NCI-H2227 (cell line): ENCODE measurements around the gene MYRIP.

Experiments used
- DNase-seq: peaks from one replicate; lab custom pipeline; 2025; ENCODE audit not compliant: unreplicated experiment; lab: John Stamatoyannopoulos, UW

MYRIP gene

GRCh38 chr3:39961230-39961629 lies 151.8 kb downstream of the MYRIP start:
- DNase-seq, result no peak

DNA sequence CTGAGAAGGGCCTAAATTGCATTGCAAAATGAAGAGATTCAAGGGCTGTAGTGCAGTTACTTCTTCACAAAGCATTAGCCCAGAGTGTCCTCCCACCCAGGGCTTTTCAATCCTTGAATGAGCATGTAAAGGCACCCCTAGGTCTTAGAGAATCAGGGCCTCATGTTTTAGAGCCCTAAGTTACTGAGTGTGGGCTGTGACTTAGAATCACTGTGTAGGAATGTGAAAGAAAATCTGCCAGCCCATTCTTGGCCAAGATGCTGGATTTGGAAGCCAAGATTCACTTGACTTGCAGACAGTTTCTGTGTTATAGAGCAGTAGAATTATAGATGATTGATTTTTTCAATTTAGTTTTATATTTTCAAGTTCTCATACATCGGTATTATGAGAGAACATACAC lies 153.2 kb downstream of the MYRIP start:
- DNase-seq, result no peak

DNA sequence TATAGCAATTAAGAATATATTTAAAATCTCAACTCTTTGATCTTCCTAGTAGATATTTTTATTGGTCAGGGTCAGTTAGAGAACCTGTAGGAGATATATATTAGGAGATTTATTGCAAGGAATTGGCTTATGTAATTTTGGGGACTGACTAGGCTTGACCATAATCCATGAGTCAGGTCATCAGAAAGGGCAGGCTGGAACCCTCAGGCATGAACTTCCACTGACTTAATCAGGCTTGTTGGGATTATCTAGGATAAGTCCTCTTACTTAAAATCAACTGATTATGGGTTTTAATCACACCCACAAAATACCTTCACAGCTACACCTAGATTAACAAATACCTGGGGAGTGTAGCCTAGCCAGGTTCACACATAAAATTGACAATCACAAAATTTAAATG lies 156.1 kb downstream of the MYRIP start:
- DNase-seq, result no peak

DNA sequence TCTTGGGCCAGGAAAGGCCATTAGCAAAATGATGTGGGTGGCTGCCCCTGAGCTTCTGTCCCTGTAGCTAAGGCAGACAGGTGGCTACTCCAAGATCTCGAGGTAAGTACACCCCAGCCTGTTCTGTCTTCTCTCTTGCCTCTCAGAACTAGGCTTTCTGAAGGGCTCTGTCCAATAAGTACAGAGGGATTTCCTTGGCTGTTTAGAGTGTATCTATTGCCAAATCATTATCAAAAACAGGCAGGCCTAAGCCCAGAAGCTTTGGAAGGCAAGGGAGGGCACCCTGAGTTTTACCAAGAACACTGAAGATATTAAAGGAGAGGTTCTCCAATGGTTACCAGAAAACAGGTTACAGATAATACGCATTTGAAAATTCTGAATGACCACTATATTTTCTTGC lies 156.6 kb downstream of the MYRIP start:
- DNase-seq, result no peak

DNA sequence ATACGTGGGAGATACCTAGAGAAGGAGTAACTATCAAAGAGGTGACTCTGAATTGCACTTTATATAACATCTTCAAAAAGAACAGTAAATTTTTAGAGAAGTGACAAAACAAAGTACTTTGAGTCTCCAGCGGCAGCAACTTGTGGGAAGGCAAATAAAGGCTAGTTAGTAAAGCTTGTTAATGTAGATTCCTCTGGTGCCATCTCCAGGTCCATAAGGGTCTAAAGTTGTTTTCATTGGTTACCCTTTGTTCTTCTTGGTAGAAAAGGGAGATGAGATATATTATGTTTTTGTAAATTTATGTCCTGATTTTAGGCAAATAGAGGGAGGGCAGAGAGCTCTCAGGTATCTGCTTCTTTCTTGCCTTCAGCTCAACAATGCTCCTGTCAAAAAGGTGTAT lies 161.6 kb downstream of the MYRIP start:
- no peak for DNase-seq

DNA sequence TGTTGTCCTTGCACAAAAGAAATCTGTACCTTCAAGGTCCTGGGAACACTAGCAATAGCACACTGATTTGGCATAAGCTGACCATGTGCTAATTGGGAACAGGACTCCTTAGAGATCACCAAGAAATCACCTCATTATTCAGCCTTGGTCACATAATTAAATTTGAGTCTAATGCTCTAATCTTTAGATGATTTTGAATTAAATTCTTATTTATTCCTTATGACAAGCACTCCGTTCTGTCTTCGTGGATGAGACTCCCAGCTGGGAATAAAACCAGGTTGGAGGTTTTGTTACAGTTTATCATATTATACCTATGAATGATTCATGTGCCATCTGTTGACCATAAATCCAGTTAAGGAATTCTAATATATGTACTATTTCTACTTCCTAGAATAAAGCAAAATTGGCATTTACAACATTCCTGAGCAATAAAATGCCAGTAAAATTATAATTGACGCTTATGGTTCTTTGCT lies 162.2 kb downstream of the MYRIP start:
- no peak for DNase-seq

GRCh38 chr3:39972508-39972907 lies 163.1 kb downstream of the MYRIP start:
- DNase-seq, result no peak

DNA sequence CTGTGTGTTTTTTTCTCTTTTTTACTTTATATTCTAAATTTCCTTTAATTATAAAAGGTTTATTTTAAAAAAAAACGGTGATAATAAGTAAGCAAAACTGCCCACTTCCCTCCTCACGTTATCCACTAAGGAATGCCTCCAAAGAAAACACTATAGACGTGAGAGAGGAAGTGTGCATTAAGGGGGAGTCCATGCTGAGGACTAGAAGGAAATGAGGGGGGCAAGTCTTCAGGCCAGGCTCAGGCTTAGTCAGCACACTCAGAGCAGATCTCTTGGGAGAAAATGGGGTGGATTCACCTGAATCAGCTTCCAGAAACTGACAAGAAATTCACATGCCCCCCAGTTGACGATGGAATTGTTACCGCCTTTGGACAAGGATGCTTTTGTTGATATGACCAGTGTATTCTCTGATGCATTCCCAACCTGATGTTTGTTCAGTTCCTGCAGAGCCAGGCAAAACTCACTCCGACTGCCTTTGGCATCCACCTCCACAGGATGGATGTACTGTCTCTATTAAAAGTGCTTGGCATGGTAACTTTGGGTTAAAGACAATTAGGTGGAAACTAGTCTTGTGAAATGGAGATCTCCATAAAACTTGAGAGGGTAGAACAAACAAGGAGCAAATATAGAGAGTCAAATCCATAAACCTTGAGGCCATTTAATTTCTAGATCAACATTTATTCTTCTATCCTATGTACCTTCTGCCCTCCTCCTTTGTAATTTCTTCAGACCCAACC lies 167.8 kb downstream of the MYRIP start:
- no peak for DNase-seq

DNA sequence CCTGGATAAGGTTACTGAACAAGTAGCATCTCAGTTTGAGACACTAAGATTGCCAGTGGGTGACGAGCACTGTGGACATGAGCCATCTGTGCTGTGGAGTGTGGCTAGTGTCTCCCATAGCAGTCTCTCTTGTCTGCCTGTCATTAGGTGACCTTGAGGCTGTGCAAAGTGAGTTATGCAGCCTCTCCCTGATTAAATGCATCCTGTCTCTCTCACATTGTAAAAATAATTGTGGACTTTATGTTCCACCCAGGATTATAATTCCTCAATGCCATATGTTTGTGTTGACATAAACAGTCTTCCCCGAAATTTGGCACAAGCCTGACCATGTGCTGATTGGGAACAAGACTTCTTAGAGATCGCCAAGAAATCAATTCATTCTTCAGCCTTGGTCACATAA lies 168.9 kb downstream of the MYRIP start:
- no peak for DNase-seq

DNA sequence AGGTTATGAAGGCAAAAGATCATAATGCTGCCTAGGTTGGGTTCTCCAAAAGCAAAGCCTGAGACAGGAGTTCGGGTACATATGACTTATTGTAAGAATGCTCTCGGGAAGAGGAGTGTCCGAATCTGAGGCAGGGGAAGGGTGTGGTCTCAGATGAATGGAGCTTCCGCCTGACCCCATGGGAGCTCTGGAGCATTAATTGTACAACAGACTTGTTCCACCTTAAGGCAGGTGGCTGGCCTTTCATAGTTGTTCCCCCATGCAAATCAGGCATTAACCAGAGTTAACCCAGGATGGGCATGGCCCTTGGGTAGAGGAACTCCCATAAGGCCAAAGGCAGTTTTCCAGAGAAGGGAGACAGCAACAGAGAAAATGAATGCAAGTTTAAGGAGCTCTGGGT lies 170.6 kb downstream of the MYRIP start:
- no peak for DNase-seq

DNA sequence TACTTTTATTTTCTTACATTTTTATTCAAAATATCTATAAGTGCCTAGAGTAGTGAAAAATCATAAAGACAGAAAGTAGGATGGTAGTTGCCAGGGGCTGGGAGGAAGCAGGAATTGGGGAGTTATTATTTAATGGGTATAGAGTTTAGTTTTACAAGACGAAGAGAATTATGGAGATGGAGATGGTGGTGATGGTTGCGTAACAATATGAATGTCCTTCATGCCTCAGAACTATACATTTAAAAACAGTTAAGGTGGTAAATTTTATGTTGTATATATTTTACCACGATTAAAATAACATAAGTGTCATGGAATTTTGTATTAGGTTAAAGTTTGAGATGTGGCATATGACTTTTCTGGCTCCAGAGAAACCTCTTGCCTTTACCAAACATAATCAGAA lies 171.4 kb downstream of the MYRIP start:
- no peak for DNase-seq

- no peak for DNase-seq
These were observed 172.3 kb downstream of the MYRIP start for GRCh38 chr3:39981547-39982184.

DNA sequence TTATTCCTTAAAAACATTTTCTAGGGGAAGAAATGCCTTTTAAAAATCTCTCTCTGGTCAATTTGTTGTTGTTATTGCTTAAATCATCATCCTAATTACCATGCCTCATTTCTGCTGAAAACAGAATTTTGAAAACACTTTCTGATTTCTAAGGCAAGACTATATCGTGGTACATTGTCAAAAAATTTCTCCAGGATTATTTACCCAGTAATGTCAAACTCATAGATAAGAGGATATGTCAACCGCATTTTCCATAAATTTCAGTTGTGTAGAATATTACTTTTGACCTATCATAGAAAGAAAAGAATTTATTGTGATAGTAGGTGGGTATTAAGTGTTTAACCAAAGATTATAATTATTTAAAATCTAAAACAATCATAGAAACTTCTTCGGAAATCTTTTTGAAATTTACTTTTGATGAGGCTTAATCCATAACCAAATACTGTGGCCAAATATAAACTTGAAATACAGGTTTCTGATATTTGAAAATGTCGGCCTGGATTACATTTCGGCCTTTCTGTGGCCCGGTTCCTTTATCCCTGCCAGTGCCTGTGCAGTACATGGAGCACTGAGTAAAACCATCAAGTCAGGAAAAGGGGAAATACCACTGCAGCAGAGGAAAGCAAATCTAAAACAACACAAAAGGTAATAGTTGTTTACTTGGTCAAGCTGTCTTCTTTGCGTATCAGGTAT lies 173.4 kb downstream of the MYRIP start:
- DNase-seq, result no peak

DNA sequence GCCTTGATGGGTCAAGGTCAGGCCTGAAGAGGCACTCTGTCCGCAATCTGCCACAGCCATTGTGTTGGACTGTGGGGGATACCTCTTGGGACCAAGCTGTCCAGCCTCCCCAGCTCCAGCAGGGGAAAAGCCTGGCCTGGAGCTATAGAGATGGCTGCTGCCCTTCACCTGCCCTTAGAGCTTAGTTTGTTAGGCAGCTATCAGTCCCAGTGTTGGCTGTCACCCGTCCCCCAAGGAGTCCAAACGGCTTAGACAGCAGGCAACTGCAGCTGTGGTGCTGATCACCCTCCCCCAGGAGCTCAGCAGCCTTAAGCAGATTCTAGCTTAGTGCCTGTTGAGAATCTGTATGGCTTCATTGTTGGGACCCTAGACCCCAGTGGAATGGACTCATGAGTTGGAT lies 180.3 kb downstream of the MYRIP start:
- no peak for DNase-seq

- no peak for DNase-seq
These were observed 181.1 kb downstream of the MYRIP start for GRCh38 chr3:39990532-39990931.

GRCh38 chr3:40008796-40009195 lies 199.4 kb downstream of the MYRIP start:
- no peak for DNase-seq

DNA sequence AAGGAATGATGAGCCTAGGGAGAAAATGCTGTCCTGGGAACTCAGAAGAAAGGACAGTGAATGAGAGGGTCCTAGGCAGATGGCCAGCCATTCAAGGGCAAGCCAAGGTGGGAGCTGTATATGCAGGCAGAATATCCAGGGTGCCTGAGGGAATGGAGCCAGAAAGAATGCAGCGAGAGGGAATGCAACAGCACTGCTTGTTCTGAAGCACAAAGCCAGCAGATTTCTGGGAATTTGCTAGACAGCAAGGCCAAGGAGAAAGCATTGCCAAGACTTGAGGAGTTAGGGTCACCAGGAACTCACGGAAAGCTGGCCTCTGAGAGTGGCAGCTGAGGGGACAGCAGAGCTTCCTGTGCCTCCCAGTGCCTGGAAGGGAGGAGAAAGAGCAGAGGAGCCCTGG lies 200.6 kb downstream of the MYRIP start:
- DNase-seq, result no peak

- no peak for DNase-seq
These were observed 203.0 kb downstream of the MYRIP start for GRCh38 chr3:40012381-40012780.

DNA sequence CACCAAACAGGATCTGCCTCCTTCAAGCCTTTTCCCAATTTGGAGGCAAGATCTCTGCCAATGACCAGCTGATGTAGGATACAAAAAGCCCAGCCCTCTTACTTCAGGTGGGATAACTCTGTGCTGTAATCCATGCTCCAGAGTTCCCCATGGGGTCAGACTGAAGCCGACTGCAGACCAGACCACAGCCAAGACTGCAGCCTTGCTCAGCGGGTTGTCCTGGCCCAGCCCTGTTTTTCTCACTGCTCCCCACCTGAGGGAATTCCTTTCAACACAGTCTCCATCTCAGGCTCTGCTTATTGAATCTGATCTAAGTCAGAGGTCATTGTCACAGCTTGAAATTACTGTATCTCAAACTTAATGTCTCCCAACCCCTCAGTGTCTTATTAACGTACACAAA lies 207.0 kb downstream of the MYRIP start:
- DNase-seq, result no peak

DNA sequence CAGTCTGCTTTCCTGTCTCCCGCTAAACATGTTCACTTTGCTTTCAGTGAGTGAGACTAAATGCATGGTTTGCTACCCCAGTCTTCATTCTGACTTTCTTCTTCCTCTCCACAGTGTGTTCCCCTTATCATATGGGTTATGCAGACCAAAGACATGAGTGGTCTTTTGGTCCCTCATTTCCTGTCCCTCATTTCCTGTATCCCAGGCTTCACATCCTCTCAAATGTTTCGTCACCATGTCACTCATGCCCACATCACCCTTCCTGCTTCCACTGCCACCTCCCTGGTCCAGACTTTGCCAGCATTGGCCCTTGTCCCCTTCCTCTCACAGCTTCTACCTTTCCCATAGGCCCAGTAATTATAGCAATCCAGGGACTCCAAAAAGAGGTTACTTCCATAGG lies 209.0 kb downstream of the MYRIP start:
- no peak for DNase-seq

GRCh38 chr3:40019376-40019775 lies 210.0 kb downstream of the MYRIP start:
- no peak for DNase-seq

- no peak for DNase-seq
These were observed 211.3 kb downstream of the MYRIP start for GRCh38 chr3:40020689-40021088.
